Activated naive CD4-positive, alpha-beta T cell (primary cell): Measurements from ENCODE around the gene TRAPPC5.
"Not testable (repeated sequence)": the region's sequence is repeated elsewhere in the genome, so short reads cannot be mapped to it uniquely, and the experiment has no call there.

Experiments used
- DNase-seq, 4 experiments: peaks; one replicate each; lab custom pipeline; 2025; lab: John Stamatoyannopoulos, UW

TRAPPC5 gene

DNA sequence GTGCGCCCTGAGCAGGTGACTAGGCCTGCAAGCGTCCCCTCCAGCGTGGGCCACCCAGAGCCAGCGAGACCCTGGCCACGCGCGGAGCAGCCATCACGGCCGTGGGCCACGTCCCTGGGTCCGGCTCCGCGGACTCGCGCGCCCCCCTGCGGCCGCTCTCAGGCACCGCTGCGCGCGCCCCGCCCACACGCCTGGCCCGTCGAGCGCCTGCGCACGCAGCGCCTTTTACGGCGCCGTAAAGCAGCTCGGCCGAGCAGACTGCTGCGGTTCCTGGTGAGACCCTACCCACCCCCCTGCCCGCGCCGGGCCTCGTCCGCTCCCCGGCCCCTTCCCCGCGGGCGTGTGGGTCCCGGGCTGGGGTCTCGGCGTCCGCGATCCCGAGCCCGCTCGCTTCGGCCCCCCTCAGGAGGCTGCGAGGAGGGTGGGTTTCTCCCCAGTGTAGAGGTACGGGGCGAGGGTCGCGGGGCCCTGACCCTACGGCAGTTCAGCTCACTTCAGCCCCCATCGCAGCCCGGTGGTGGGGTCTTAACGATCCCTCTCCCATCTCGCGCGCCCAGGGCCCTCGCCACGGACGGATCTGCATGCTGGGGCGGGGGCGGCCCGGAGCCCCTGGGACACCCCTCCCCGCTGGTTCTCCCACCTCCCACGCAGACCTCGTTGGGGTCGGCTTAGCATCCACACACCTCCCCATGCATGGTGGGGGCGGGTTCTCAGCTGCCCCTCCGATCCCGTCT, at the start of gene TRAPPC5:
Gene TRAPPC5, plus strand, starts transcription at position 228 of the 734 bp plus-strand sequence. CDS start 1,421 bp downstream, outside the sequence.
- DNase-seq: peak; percentile 66 to 88 (median 72)

DNA sequence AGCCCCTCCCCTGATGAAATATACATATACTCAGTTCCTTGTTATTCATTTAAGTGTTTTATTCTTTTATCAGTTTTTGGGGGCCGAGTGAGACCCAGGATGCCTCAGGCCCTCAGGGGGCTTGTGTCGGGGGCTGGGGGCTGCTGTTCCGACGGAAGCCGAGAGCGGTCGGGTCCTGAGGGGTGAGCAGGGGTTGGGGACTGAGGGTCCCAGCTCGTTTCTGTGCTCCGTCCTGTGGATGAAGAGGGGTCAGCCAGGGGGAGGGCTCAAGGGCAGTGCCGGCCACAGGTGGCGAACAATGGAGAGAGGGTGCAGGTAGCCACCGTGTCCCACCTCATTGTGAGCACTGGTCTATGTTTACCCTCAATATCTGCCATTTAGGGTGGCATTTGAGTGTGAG, 49.1 kb upstream of the TRAPPC5 start:
- DNase-seq: no peak

DNA sequence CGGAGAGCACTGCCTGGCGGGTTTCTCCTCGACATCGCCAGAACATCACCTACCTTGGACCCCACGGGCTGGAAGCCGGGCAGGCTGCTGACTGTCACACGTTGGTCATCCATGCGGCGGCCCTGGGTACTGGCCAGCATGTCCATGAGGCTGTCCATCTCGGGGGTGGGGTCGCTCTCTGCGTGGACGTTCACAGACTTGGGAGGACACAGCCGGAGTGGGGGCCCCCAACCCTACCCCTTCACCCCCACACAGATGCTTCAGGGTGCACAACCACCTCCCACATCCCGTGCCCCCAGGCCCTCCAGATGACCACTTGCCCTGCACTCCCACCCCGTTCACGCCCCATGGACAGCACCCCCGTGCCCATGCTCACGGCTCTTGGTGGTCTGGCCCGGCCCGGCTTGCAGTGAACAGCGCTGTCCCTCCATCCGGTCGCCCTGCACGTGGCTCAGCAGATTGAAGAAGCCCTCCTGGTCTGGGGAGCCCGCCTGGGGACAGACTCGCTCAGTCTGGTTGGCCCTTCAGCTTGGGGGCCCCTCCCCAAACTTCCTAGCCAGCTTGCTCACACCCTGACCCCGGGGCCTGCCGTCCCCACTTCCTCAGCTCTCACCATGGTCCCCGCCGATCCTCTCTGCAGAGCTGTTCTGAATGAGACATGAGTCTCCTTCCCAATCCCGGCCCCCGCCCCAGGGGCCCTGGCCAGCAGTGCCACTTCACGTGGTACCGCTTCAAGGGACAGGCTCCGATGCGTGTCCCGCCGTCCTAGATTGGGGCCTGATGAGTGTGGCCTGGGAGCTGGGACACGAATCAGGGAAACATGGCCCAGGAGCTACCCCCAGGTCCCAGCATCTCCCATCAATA, 48.1 kb upstream of the TRAPPC5 start:
- DNase-seq: no peak

DNA sequence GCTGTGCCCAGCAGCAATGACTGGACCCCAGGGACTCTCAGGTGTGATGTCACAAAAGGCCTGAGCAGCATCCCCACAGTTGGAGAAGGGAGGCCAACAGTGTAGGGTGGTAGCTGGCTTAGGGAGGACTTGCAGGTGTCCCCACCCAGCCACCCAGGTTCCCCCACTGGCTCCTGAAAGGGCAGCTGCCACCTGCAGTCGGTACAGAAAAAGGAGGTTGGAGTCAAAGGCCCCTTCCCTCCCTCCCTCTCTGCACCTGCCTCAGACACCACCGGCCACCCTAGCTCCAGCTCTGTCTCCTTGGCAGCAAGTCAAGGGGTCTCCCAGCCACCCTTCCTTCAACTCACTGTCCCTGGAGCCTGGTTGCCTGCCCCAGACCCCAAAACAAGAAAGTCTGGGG, 46.9 kb upstream of the TRAPPC5 start, which contains the start of gene PCP2:
Gene PCP2, minus strand, starts transcription at position 22 of the 400 bp plus-strand sequence. CDS start 262 bp downstream, outside the sequence.
- DNase-seq: no peak

DNA sequence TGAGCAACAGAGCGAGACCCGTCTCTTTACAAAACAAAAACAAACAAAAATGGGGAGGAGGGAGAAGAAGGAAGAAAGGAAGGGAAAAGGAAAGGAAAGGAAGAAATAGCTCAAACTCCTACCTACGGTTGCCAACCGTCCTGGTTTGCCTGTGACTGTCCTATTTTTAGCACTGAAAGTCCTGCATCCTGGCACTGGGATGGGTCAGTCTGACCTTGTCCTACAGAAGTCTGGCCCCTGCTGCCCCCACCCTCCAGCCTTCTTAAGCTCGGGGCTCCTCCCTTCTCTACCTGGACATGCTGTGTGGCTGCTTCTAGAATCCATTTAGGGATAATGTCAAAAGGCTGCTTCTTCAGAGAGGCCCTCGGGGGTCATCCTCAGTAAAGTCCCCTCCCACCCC, 45.0 kb upstream of the TRAPPC5 start:
- DNase-seq: no peak

DNA sequence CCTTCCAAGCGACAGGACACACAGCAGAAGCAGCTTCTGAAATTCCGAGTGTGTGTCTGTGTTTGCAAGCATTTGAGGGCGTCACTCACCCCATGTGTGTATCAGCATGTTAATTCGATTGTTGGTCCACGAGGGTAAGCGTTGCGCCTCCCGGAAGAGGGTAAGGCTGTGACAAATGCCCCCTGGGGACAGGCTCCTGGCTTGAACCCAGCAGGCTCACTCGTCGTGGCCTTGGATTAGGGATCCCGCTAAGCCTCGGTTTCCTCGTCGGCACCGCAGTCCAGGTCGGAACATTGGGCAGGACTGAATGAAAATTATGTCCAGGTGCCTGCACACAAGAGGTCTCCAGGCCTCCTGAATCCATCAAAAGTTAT, 44.3 kb upstream of the TRAPPC5 start:
- DNase-seq: no peak

DNA sequence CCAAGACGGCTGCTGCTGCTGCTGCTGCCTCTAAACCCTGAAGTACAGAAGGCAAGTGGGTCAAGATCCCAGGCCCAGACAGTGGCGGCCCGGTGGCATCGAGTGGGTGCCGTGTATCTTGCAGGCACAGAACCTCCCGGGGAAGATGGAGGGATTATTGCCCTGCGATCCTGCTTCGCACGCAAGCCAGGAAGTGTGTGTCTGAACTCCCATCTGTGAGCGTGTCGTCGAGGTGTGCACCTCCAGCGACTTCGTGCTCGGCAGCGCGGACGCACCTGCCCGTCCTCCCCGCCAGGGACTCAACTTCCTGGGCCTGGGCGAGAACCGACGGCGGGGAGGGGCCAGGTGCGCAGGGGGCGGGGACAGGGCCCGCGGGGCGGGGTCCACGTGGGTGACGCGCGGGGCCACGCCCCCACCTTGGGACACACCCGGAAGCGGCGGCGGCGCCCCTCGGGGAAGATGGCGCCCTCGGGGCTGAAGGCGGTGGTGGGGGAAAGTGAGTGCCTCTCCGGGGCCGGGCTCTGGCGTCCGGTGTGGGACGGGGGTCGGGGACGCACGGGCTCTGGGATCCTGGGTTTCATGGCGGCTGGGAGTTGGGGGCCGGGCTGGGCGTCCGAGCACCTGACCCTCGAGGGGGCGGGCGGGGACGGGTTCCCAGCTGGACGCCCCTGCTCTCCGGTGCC, 43.8 kb upstream of the TRAPPC5 start, which contains the start of gene STXBP2:
Gene STXBP2, plus strand, starts transcription at position 420 of the 683 bp plus-strand sequence. Its CDS starts 40 bp downstream, at position 460.
- peak; percentile 79 to 95 (median 88) for DNase-seq

DNA sequence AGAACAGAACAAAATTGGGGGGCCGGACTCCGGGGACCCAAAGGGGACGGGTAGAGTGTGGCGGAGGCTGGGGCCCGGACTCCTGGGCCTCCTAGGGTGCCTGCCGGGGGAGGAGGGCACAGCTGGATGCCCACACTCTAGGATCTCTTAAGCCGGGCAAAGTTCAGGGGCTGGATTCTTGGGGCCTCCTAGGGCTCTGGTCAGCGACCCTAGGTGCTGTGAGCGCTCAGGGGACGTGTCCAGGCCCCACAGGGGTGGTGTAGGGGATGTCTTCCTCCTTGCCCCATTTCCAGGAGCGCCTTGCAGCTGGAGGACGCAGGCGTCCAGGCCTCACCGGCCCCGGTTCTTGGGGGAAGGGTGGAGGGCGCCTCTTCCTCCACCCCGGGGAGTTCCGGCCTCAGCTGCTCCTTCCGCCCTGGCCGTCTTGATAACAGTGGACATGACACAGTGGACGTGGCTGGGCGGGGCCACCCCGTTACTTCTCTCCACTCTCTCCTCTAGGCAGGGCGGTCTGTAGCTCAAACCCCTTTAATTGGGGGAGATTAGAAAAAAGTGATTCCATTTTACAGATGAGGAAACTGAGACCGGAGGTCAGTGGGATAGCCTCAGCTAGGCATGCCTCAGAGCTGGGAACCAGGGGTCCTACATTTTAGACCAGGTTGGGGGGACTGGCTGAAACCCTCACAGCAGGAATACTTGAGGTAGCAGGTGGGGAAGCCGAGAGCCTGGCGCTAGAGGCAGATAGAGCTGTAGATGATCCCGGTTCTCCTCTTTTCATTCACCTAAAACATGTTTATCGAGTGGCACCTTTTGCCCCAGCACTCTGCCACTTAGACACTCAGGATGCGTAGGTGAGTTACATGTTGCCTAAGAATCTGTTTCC, 43.0 kb upstream of the TRAPPC5 start:
- no peak for DNase-seq

DNA sequence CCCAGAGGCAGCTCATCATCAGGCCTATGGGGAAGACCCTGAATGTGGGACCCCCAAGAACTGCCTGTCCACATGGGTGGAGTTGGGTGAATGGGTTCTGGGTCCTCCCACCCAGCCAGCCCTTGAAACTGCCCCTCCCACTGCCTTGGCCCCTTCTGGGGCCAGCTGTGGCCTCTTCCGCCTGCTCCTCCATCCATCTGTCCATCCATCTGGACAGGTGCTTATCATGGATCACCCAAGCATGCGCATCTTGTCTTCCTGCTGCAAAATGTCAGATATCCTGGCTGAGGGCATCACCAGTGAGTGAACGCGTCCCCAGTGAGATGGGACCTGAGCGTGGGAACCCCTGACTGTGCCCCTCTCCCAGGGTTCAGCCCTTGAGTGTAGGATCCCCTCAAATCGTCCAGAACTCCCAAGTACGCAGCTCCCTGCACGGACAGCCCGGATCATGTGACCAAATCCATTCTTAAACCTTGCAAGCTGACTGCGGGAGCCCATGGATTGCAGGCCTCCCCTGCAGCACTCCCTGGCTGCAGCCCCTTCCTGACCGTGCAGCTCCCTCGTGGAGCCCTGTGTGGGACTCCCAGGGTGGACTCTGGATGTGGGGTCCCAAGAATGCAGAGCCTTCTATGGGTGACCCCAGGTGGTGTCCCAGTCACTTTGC, 41.7 kb upstream of the TRAPPC5 start:
- no peak for DNase-seq

DNA sequence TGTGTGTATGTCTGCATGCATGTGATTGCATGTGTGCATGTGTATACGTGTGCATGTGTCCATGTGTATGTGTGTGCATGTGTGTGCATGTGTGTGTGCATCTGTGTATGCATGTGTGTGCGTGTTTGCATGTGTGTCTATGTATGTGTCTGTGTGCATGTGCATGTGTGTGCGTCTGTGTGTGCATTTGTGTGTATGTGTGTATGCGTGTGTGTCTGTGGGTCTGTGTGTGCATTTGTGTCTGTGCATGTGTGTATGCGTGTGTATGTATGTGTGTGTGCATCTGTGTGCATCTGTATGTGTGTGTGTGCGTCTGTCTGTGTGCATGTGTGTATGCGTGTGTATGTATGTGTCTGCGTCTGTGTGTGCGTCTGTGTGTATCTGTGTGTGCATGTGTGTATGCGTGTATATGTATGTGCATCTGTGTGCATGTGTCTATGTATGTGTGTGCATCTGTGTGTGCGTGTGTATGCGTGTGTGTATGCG, 40.7 kb upstream of the TRAPPC5 start:
- DNase-seq: no peak

DNA sequence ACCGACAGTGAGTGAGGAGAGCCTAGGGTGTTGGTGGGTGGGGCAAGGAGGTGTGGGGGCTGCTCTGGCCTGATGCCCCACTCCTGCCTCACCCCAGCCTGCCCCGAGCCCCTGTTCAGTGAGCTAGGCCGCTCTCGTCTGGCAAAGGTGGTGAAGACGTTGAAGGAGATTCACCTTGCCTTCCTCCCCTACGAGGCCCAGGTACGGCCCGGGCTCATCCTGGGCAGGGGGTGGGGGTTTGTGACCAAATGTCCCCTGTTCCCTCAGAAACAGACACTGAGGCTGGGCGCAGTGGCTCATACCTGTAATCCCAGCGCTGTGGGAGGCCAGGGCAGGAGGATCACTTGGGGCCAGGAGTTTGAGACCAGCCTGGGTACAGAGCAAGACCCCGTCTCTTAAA, 39.8 kb upstream of the TRAPPC5 start:
- DNase-seq: no peak

DNA sequence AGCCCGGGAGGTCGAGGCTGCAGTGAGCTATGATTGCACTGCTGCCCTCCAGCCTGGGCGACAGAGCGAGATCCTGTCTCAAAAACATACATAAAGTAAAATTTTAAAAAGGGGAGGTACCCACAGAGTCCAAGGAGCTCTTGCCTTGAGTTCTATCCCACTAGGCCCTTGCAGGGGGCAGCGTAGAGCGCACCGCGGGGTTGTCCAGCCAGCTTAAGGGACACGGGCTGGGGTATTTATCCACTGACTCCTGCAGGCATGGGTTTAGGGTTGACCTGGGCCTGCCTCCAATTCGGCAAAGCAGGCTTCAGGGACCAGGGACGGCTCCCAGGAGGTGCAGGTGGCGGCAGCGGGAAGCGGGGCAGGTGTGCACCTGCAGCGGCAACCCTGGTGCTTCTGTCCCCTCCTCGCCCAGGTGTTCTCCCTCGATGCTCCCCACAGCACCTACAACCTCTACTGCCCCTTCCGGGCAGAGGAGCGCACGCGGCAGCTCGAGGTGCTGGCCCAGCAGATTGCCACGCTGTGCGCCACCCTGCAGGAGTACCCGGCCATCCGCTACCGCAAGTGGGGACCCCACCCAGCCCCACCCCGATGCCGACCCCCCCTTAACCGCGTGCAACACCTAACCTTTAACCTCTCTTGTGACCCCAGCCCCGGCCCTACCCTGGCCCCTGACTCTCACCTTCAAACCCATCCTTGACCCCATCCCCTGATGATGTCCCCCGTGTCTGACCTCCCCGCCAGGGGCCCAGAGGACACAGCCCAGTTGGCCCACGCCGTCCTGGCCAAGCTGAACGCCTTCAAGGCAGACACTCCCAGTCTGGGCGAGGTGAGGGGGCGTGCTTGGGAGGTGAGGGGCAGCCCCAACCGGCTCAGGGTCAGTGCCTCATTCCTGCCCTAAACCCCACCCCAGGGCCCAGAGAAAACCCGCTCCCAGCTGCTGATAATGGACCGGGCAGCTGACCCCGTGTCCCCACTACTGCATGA, 39.0 kb upstream of the TRAPPC5 start:
- DNase-seq: no peak

DNA sequence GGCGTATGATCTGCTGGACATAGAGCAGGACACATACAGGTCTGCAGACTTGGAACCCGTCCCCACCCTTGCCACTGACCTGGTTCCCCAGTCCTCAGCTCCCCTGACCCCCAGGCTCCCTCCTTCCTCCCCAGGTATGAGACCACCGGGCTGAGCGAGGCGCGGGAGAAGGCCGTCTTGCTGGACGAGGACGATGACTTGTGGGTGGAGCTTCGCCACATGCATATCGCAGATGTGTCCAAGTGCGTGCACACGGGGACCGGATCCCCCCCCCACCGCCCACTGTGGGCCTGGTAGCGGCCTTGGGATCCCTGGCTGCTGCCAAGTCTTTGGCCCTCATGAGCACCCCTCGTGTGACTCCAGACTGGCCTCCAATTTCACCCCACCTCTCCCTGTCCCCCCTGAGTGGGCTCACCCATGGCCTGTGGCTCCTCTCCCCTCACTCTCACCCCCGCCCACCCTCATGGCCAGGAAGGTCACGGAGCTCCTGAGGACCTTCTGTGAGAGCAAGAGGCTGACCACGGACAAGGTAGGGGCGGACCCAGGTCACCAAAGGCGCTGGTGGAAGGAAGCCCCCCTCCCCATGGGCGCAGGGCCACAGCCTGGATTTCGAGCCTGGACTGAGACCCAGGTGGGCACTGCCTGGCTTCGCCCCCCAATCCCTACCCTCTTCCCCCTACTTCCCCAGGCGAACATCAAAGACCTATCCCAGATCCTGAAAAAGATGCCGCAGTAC, 38.2 kb upstream of the TRAPPC5 start:
- DNase-seq: no peak

DNA sequence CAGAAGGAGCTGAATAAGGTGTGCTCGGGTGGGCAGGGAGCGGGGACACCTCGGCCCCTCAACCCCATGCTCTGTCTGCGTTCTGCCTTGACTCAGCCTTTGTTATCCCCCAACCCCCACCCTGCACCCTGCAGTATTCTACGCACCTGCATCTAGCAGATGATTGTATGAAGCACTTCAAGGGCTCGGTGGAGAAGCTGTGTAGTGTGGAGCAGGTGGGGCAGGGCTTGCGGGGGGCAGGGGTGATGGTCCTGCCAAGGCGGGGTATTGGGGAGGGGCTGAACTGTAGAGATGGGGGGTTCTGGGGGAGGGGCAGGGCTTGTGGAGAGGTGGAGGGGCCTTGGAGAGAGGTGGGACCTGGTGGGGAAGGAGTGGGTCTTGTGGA, 37.6 kb upstream of the TRAPPC5 start:
- no peak for DNase-seq

DNA sequence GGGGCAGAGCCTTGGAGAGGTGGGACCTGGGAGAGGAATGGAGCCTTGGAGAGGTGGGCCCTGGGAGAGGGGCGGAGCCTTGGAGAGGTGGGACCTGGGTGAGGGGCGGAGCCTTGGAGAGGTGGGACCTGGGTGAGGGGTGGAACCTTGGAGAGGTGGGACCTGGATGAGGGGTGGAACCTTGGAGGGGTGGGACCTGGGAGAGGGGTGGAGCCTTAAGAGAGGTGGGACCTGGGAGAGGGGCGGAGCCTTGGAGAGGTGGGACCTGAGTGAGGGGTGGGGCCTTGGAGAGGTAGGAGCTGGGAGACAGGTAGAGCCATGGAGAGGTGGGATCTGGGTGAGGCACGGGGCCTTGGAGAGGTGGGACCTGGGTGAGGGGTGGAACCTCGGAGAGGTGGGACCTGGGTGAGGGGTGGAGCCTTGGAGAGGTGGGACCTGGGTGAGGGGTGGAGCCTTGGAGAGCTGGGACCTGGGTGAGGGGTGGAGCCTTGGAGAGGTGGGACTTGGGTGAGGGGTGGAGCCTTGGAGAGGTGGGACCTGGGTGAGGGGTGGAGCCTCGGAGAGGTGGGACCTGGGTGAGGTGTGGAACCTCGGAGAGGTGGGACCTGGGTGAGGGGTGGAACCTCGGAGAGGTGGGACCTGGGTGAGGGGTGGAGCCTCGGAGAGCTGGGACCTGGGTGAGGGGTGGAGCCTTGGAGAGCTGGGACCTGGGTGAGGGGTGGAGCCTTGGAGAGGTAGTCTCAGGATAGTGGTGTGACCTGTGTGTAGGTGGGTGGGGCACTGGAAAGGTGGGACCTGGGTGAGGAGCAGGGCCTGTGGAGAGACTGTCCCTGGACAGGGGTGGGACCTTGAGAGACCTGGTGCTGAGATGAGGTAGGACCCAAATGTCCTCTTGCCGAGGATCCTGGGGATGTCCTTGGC, 36.7 kb upstream of the TRAPPC5 start:
- not testable (repeated sequence) for DNase-seq

DNA sequence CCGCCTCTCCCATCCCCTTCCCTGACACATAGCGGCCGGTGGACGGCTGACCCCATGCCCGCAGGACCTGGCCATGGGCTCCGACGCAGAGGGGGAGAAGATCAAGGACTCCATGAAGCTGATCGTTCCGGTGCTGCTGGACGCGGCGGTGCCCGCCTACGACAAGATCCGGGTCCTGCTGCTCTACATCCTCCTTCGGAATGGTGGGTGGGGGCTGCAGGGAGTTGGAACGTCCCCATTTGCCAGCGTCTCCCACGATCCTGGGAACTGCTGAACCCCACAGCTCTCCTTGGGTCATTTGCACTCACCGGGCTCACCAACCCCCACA, 36.1 kb upstream of the TRAPPC5 start:
- DNase-seq: no peak

DNA sequence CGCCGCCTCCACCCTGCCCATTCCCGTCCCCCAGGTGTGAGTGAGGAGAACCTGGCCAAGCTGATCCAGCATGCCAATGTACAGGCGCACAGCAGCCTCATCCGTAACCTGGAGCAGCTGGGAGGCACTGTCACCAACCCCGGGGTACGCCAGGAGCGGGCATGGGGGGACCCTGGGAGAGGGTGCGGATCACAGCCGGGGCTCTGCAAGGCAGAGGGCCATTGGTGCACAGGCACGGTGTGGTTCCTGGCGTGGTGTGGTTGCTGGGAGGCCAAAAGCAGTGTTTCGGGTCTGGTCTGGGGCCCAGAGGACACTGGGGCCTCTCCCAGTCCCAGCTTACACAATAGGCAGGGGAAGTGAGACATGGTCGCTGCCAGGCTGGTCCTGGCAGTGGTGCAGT, 35.5 kb upstream of the TRAPPC5 start:
- no peak for DNase-seq
